ENCODE data around the gene GPC5.
"Not testable (repeated sequence)": the region's sequence is repeated elsewhere in the genome, so short reads cannot be mapped to it uniquely, and the experiment has no call there.

Gene GPC5

DNA sequence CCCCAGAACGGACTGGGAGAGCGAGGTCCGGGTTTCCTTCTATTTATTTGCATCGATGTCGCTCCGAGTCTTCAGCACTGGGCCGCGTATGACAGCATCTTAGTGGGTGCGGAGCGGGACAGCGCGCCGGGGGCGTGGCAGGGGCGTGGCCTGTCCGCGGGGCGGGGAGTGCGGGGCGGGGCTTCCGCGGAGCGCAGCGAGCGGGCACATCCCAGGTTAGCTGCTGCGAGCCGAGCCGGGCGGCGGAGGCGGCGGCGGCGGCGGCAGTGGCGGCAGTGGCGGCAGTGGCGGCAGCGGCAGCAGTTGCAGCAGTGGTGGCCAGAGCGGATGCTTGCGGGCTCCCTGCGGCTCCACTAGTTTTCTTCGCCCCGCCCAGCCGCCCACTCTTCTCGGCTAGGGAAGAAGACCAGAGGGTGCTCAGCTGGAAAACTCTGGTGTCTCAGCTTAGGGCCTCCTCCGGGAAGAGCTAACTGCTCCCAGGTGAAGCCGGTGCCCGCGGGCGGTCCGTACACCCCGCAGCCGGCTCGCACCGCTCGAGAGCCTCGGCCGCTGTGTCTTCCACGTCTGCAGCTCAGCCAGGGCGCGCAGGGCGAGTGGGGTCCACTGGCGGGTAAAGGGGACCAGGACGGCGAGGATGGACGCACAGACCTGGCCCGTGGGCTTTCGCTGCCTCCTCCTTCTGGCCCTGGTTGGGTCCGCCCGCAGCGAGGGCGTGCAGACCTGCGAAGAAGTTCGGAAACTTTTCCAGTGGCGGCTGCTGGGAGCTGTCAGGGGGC, at the start of gene GPC5:
Gene GPC5 (plus strand): TSS at position 209 of the 776 bp plus-strand sequence.
- peak; percentile 66 for DNase-seq (ENCODE audit: low read depth)

DNA sequence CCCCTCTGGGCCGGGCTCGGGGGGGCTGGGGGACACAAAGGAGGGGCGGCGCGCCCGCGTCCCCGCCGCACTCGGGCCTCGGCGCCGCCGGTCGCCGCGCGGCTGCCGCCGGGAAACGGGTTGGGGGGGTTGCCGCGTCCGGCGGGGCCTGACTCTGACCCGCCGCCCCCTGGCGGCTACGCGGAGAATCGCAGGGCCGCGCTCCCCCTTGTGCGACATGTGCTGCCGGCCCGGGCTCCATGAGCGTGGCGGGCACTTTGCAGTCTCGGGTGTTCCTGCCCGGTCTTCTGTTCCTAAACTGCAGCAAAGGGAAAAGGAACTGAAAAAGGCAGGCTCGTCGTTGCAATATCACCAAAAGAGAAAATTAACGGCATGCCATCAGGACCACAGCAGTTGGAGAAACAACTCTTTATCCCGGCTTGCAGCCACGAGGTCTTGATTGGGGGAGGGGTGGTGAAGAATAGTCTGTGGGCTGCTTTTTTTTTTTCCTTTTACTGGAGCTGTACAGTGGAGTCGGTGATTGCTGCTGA, 49.5 kb upstream of the GPC5 start:
- DNase-seq (ENCODE audit: low read depth), result peak; percentile 85

DNA sequence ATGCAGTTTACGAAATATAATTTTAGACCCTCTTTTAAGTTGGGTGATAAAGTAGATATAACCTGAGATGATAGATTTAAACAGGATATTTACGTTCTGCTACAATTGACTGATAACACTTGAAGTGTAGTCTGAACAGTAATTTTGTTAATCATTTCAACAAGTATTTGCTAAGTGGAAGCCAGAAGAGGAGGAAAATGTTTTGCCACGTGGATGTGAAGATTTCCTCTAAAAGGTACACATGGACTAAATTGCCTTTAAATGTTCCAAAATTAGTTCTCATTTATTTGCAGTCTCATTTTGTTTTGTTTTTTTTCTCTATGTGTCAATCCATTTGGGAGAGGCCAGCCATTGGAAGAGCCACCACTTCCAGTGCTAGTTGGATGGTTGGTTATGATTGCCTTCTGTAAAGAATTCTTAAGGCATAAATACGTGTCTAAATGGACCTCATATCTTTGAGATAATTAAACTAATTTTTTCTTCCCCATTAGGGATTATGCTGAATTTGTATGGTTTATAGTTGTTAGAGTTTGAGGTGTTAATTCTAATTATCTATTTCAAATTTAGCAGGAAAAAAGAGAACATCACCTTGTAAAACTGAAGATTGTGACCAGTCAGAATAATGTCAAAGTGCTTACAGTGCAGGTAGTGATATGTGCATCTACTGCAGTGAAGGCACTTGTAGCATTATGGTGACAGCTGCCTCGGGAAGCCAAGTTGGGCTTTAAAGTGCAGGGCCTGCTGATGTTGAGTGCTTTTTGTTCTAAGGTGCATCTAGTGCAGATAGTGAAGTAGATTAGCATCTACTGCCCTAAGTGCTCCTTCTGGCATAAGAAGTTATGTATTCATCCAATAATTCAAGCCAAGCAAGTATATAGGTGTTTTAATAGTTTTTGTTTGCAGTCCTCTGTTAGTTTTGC, 48.2 kb upstream of the GPC5 start:
- no peak for DNase-seq (ENCODE audit: low read depth)

GRCh38 chr13:91351123-91351522, 47.3 kb upstream of the GPC5 start:
- no peak for DNase-seq (ENCODE audit: low read depth)

DNA sequence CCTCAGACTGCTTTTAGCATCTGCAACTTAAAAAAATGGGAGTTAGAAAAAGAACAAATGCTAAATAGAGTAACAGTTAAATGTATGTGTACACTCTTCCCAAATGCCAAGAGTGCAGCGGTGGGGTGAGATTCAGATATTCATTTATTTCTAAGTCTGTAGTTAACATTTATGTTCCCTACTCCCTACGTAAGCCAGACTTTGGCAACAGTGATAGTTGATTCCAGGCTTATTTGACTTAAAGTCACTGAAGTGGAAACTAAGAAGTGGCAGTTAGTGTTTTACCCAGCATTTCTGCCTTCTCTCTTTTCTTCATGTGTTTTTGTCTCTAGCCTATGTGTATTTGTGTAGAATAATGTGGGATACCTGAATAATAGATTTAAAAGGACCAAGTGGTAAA, 46.4 kb upstream of the GPC5 start:
- no peak for DNase-seq (ENCODE audit: low read depth)

DNA sequence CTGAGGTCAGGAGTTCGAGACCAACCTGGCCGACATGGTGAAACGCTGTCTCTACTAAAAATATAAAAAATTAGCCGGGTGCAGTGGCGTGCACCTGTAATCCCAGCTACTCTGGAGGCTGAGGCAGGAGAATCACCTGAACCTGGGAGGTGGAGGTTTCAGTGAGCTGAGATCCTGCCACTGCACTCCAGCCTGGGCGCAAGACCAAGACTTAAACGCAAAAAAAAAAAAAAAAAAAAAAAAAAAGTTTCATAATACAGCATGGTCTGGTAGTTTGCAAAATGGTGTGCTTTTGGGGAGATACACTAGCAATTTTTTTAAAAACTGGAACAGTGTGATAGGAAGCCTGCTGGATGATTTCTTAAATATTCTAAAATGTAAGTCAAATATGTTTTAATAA, 45.5 kb upstream of the GPC5 start:
- DNase-seq (ENCODE audit: low read depth), result not testable (repeated sequence)

- DNase-seq (ENCODE audit: low read depth), result no peak
Observed at GRCh38 chr13:91353494-91353893, 44.9 kb upstream of the GPC5 start.

DNA sequence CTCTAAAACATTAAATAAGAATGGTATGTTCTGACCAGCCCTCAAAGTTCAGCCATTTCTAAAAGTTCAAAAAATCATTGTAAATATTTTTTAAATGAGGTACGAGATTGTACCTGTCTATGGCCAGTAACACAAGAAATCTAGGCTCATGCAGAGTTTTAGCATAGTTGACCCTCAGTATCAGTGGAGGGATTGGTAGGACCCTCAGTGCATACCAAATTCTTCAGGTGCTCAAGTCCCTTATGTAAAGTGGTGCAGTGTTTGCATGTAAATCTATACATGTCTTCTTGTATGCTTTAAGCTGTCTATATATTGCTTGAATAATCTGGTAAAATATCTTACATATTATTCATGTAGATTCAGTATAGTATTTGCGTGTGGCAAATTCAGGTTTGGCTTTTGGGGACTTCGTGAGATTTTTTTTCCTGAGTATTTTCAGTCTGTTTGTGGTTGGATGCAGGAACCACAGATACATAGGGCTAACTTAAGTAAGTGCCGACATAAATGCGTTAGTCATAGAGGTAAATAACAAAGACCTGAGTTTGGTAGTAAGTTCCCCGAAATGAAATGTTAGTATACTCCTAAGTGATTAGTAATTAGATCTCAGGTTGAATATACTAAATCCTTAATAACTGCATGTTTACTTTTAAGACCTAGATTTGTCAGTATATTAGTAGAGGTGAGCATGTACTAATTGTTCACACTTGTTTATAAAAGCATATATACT, 43.2 kb upstream of the GPC5 start:
- no peak for DNase-seq (ENCODE audit: low read depth)

- no peak for DNase-seq (ENCODE audit: low read depth)
Observed at GRCh38 chr13:91355826-91356710, 42.4 kb upstream of the GPC5 start.

- DNase-seq (ENCODE audit: low read depth), result no peak
Observed at GRCh38 chr13:91356919-91357612, 41.4 kb upstream of the GPC5 start.

DNA sequence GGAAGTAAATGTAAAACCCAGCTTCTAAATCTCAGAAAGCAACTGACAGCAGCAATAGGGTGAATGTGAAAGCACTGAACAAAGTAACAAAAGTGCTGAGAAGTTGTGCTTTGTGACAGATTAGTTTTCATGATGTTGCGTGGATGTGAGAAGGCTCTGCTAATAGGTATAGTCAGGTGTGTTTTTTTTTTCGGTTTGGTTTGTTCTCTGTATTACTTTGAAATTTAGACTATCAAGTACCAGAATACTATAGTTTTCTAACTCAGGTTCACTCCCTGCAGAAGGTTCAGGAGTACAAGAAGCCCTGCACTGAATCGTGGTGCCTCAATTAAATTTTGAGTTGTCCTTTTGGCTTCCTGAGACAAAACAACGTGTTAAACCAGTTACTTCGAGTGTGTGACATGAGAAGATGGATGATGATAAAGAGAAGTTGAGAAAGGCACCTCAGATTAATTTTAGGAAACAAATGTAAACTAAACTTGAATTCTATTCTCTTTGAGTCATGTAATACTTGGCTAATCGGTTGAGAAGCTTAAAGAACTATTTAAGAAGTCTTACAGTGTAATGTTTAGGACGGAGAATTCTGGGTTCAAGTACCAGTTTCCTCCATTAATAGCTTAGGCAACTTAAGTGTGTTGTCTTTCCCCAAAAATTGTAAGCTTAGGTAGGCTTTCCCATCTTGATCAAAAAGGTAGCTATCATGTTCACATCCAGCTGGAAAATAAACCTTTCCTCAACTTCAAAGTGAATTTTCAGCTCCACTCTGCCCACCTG, 40.6 kb upstream of the GPC5 start:
- DNase-seq (ENCODE audit: low read depth), result no peak

GRCh38 chr13:91358387-91358782, 40.0 kb upstream of the GPC5 start:
- DNase-seq (ENCODE audit: low read depth), result no peak

- DNase-seq (ENCODE audit: low read depth), result no peak
Observed at GRCh38 chr13:91359111-91359510, 39.3 kb upstream of the GPC5 start.

DNA sequence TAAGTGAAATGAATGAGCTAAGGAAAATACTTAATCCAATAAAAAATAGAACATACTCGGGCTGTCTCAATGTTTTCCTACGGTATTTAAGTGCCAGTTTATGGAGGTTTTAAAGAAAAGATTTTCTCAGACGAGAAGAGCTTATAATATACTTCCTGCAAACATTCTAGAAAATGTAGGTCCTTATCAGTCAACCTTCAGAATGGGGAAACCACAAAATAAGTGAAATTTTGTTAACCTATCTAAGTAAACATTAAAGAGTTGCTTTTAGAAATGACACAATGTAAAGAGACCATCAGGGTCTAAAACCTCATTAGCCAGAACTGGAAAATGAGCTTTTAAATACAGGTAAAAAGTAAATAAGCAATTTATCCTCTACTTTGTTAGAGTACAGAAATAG, 38.8 kb upstream of the GPC5 start:
- DNase-seq (ENCODE audit: low read depth), result no peak

DNA sequence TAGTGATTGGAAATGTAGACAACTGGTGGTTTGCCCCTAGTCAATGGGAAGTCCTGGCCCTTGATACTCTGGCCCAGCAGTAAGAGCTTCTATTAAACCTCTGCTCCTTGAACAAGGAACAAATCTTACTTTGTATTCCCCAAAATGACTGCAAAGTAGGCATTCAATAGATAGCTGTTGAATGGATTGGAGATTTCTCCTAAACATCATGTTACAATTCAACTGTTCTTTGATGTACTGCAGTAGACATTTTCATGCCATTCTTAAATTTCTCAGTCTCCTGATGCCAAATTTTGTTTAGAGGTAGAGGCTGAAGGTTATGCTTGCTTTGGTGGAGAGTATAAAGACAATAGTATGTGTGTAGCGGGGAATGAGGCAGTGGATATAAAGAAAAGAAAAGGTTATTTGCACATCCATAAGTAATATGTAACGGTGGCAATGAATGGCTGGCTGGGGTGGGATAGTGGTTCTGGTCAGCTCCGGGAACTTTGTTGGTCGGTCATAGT, 38.1 kb upstream of the GPC5 start:
- DNase-seq (ENCODE audit: low read depth), result no peak

DNA sequence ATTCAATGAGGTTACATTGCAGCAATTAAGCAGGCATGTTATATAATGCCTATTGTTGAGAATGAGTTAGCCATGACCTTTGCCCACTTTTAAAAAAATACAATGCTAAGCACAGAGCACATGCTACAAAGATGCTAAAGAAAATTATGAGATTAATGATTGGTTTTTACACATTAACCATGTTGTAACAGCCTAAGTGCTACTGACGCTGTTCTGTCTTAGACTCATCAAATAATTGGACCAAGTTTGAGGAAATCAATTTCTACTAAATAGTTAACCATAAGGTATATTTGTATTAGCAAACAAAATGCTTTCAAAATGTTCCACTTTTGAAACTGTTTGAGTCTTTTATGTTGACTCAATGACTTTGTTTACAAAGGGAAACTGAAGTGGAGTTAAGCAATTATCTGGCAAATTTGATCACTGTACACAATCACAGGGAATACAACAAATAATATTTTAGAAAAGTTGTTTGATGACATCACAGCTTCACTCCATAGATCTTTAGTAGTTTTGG, 36.6 kb upstream of the GPC5 start:
- no peak for DNase-seq (ENCODE audit: low read depth)

DNA sequence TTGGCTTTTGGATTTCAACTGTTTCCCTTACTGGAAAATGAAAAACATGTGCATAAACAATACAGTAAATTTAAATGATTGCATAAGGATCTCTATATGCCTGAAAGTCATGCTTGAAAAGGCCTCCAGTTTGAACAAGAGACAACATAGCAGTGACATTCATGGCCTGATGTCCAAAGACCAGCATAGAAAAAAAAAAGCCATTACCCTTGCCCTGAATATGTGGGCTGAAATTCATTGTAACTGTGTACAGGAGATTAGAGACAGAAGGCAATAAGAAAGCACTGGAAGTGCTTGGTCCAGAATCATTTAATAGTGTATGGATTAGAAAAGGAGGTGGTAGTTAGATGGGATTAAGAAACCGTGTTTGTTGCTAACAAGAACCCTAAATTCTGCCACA, 35.5 kb upstream of the GPC5 start:
- no peak for DNase-seq (ENCODE audit: low read depth)

- DNase-seq (ENCODE audit: low read depth), result no peak
Observed at GRCh38 chr13:91368101-91368500, 30.3 kb upstream of the GPC5 start.

DNA sequence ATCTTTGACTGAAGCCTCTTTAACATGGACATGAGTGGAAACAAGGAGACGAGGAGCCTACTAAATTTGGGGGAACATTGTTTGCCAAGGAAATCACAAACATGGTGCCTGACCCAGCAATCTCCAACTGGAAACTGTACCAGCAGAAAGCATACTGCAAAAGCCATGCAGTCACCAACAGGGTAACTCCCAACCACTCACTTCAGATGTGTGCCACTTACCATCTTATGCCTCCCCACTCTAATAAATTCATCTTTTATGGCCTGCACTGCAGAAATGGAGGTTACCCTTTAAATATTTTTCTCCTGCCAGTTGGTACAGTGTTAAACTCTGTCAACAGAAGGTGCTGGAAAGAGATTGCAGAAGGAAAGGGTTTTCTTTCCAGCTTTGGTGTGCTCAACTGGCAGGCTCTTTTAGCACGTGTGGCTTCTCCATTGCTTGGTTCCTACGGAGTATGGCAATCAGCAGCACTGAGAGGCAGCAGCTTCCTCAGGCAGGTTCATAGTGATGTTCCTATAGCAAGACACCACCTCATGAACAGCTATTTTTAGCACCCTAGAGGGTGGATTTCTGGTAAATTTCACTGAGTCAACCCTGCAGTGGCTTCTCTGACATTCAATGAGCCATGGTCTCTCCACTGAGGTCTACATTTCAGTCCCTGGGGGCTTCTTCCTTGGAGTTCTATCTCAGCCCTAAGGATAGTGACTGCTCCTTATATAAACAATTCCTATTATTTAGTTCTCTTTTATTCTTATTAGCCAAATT, 29.6 kb upstream of the GPC5 start:
- no peak for DNase-seq (ENCODE audit: low read depth)
